HepG2 (cell line): ENCODE results near the gene IGSF8. TPM values are rescaled to one million over a fixed set of nuclear protein-coding genes. Genes with fewer than 3 reads are reported as not detected.

ENCODE experiments used
- ATAC-seq: fragments of 200-7000 bp; cut with Tn5 transposase; 3 replicates; pipeline ENCODE4 v1.9.1; 2020; ENCODE audit warnings: mild to moderate bottlenecking, moderate library complexity
- BruUV-seq: library from RNA; stranded (reverse); fragments of 400-500 nt; replicated peaks from 2 replicates; lab custom pipeline; 2021; lab: Mats Ljungman, UMichigan
- CTCF ChIA-PET: fragments of 300-600 bp; formaldehyde crosslinking; extraction: SDS; loops from one replicate; lab custom pipeline; 2021; ENCODE audit warnings: low total read pairs, inconsistent platforms, low intra/inter-chr PET ratio; lab: Yijun Ruan, JAX
- POLR2A ChIA-PET: fragments of 350-600 bp; sonication (Branson Sonifier 250); formaldehyde crosslinking; loops from one replicate; lab custom pipeline; 2020; ENCODE audit warnings: antibody characterized with exemption, inconsistent platforms; lab: Yijun Ruan, JAX
- DNase-seq: peaks from one replicate; pipeline ENCODE4 v3.0.0-alpha.2; 2015; ENCODE audit warnings: low spot score
- FAIRE-seq: peaks from 3 replicates; lab custom pipeline; 2011; peaks lifted over from hg19 to GRCh38; lab: Jason Lieb, UNC
- H2AFZ ChIP-seq: one replicate; pipeline ENCODE4 v1.6.1; 2011; ENCODE audit warnings: low read length, inconsistent platforms
- H3K27ac ChIP-seq: fragments of 300-600 bp; 3 replicates; pipeline ENCODE4 v1.8.0; 2011; ENCODE audit warnings: mixed run types, mild to moderate bottlenecking, mixed read lengths, low read length, inconsistent platforms; ENCODE audit not compliant: insufficient read depth; ENCODE audit errors: extremely low read length
- H3K27me3 ChIP-seq, 2 experiments: fragments of 200-600 bp in 1 of 2; 2 replicates in 1 of 2; 3 replicates in 1 of 2; pipeline versions ENCODE4 v1.6.0 to v1.8.0; 2011; ENCODE audit warnings: low read length in 2 of 2, mild to moderate bottlenecking in 2 of 2, moderate library complexity in 2 of 2, inconsistent platforms in 1 of 2; ENCODE audit not compliant: insufficient read depth in 2 of 2, control insufficient read depth in 1 of 2
- H3K36me3 ChIP-seq, 2 experiments: fragments of 200-600 bp in 1 of 2; replicated peaks in 1 of 2; 2 replicates in 1 of 2; 3 replicates in 1 of 2; pipeline versions ENCODE4 v1.5.1 to v1.8.0; 2011; ENCODE audit warnings: low read length in 2 of 2, inconsistent platforms in 1 of 2; ENCODE audit not compliant: insufficient read depth in 2 of 2, control insufficient read depth in 1 of 2
- H3K4me1 ChIP-seq: 2 replicates; pipeline ENCODE4 v1.5.1; 2012; ENCODE audit warnings: low read length, inconsistent platforms; ENCODE audit not compliant: insufficient read depth
- H3K4me2 ChIP-seq: 2 replicates; pipeline ENCODE4 v1.6.0; 2011; ENCODE audit warnings: low read depth, low read length, inconsistent platforms
- H3K4me3 ChIP-seq, 3 experiments: fragments of 200-600 bp in 1 of 3; sonication (generic), shearing (Covaris generic) in 1 of 3; replicated peaks in 1 of 3; 2 replicates each; pipeline ENCODE4 v1.5.1; 2011 to 2016; ENCODE audit warnings: low read length in 3 of 3, inconsistent platforms in 2 of 3, low read depth in 2 of 3, mild to moderate bottlenecking in 2 of 3, control low read depth in 1 of 3, mixed read lengths in 1 of 3; ENCODE audit not compliant: insufficient read depth in 1 of 3
- H3K79me2 ChIP-seq: one replicate; pipeline ENCODE4 v1.6.1; 2011; ENCODE audit warnings: low read length, inconsistent platforms; ENCODE audit not compliant: insufficient read depth
- H3K9ac ChIP-seq: 2 replicates; pipeline ENCODE4 v1.6.0; 2011; ENCODE audit warnings: mild to moderate bottlenecking, low read depth, low read length, inconsistent platforms; ENCODE audit not compliant: insufficient read depth
- H3K9me3 ChIP-seq: 2 replicates; pipeline ENCODE4 v1.5.1; 2012; ENCODE audit warnings: mild to moderate bottlenecking, low read length
- H4K20me1 ChIP-seq: 2 replicates; pipeline ENCODE4 v1.6.0; 2011; ENCODE audit warnings: inconsistent platforms, mild to moderate bottlenecking, low read length, moderate library complexity; ENCODE audit not compliant: insufficient read depth
- SP5 ChIP-seq: IDR thresholded peaks from 2 replicates; pipeline ENCODE4 v1.6.1; 2016; ENCODE audit warnings: low read depth, borderline replicate concordance
- ZNF143 ChIP-seq: sonication (generic); formaldehyde crosslinking; IDR thresholded peaks from 2 replicates; pipeline ENCODE4 v1.4.0; 2020; ENCODE audit warnings: missing genetic modification reagents
- ZNF607 ChIP-seq: sonication (generic); formaldehyde crosslinking; IDR thresholded peaks from 2 replicates; pipeline ENCODE4 v1.5.1; 2020; ENCODE audit warnings: missing genetic modification reagents, mild to moderate bottlenecking, borderline replicate concordance
- ZNF790 ChIP-seq: sonication (generic); formaldehyde crosslinking; IDR thresholded peaks from 2 replicates; pipeline ENCODE4 v1.8.0; 2022; ENCODE audit warnings: missing genetic modification reagents, mild to moderate bottlenecking, borderline replicate concordance
- WGBS: methylation state at CpG from one replicate; pipeline ENCODE4 v1.1.6; 2017; ENCODE audit warnings: low lambda C conversion rate; 5-methylcytosine and 5-hydroxymethylcytosine counted together
- in situ Hi-C: cut with HindIII; loops from 2 replicates; pipeline ENCODE4 v1.10.0; 2017; ENCODE audit warnings: low pct_unique_long_range_greater_than_20kb; ENCODE audit not compliant: extremely low pct_ligation_motif_present
- intact Hi-C: fragments of 100-400 bp; cut with micrococcal nuclease; formaldehyde crosslinking; loops from one replicate; pipeline ENCODE4 v1.10.0; 2022; ENCODE audit not compliant: unreplicated experiment
- polyA plus RNA-seq, 8 experiments: library from polyadenylated mRNA; depleted of rRNA in 3 of 8; stranded (reverse) in 7 of 8; unstranded in 1 of 8; fragments of >200 nt; fragmentation: Illumina TruSeq in 4 of 8; extraction: Trizol in 4 of 8; gene quantifications; 2 replicates each; pipeline versions ENCODE4 v1.2.1 to v1.2.3, GENCODE V29; 2011 to 2016; ENCODE audit warnings: low read depth in 4 of 8, missing spikeins in 1 of 8, mixed read lengths in 1 of 8; ENCODE audit not compliant: insufficient read depth in 1 of 8
- total RNA-seq, 5 experiments: library from RNA; depleted of rRNA; stranded (reverse); fragments of >200 nt; fragmentation: Illumina TruSeq; extraction: Trizol; gene quantifications; 2 replicates each; pipeline ENCODE4 v1.2.3, GENCODE V29; 2016; ENCODE audit warnings: low read depth in 1 of 5
- TF ChIP-seq, protein P1 (sequence below): sonication (generic); formaldehyde crosslinking; IDR thresholded peaks from 2 replicates; pipeline ENCODE4 v1.4.0; 2020; ENCODE audit warnings: low read depth, mild to moderate bottlenecking, missing genetic modification reagents
- TF ChIP-seq, protein P2 (sequence below): sonication (generic); formaldehyde crosslinking; IDR thresholded peaks from 2 replicates; pipeline ENCODE4 v1.4.0; 2020; ENCODE audit warnings: missing genetic modification reagents
- TF ChIP-seq, protein P3 (sequence below): IDR thresholded peaks from 2 replicates; pipeline ENCODE4 v1.6.1; 2016

The IGSF8 gene
- total and polyA plus RNA-seq, 2 of the 13 experiments (the other 11 are each of a cell fraction or from before 2014, with no cell fraction given), result 24.0 to 41.0 TPM

DNA sequence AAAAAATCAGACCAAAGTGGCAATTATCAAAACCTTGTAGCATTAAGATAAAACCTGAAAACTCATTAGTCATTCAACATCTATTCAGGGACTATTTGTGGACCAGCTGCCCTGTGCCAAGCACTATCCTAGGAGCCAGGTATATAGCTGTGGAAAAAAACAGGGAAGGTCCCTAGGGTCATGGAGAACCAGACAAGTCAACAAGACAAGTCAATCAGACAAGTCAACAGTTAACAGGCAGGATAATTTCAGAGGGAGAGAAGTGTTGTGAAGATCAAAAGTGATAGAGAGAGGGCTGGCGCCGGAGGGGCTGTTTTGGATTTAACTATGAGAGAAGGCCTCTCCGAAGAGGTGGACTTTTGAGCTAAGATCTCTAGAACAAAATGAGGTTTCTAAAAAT, 49.7 kb upstream of the IGSF8 start (continued):
- TF ChIP-seq, protein P1, sequence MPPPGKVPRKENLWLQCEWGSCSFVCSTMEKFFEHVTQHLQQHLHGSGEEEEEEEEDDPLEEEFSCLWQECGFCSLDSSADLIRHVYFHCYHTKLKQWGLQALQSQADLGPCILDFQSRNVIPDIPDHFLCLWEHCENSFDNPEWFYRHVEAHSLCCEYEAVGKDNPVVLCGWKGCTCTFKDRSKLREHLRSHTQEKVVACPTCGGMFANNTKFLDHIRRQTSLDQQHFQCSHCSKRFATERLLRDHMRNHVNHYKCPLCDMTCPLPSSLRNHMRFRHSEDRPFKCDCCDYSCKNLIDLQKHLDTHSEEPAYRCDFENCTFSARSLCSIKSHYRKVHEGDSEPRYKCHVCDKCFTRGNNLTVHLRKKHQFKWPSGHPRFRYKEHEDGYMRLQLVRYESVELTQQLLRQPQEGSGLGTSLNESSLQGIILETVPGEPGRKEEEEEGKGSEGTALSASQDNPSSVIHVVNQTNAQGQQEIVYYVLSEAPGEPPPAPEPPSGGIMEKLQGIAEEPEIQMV (CRISPR knock-in tag), result no peak
- TF ChIP-seq, protein P2, sequence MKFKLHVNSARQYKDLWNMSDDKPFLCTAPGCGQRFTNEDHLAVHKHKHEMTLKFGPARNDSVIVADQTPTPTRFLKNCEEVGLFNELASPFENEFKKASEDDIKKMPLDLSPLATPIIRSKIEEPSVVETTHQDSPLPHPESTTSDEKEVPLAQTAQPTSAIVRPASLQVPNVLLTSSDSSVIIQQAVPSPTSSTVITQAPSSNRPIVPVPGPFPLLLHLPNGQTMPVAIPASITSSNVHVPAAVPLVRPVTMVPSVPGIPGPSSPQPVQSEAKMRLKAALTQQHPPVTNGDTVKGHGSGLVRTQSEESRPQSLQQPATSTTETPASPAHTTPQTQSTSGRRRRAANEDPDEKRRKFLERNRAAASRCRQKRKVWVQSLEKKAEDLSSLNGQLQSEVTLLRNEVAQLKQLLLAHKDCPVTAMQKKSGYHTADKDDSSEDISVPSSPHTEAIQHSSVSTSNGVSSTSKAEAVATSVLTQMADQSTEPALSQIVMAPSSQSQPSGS, result no peak
- no peak for TF ChIP-seq ZNF143 (CRISPR knock-in tag)

DNA sequence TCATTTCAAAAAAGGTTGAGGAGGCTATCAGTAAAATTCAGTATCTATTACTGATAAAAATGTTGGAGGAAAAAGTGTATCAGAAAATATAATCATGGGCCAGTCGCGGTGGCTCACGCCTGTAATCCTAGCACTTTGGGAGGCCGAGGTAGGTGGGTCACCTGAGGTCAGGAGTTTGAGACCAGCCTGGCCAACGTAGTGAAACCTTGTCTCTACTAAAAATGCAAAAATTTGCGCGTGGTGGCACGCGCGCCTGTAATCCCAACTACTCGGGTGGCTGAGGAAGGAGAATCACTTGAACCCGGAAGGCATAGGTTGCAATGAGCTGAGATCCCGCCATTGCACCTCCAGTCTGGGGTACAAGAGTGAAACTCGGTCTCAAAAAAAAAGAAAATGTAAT, 47.7 kb upstream of the IGSF8 start:
- TF ChIP-seq, protein P3, sequence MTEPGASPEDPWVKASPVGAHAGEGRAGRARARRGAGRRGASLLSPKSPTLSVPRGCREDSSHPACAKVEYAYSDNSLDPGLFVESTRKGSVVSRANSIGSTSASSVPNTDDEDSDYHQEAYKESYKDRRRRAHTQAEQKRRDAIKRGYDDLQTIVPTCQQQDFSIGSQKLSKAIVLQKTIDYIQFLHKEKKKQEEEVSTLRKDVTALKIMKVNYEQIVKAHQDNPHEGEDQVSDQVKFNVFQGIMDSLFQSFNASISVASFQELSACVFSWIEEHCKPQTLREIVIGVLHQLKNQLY (CRISPR knock-in tag), result no peak
- TF ChIP-seq ZNF607 (CRISPR knock-in tag), result no peak
- no peak for TF ChIP-seq ZNF790 (CRISPR knock-in tag)
- no peak for TF ChIP-seq SP5
- H3K27ac ChIP-seq, result no peak overlapping the region
- ChIA-PET POLR2A (no interaction called here), CTCF (no interaction called here)
- H3K4me2 ChIP-seq, result no peak overlapping the region
- H3K4me3 ChIP-seq, result no peak overlapping the region
- FAIRE-seq (no peak), ATAC-seq (no peak), DNase-seq (no peak)
- peaks cover 25% of the 10 kb centered on the region for H3K4me1 ChIP-seq
- 83% methylated on average over 14 of the region's 14 CpGs for WGBS
- intact Hi-C loops, result no loop called here
- no peaks in the 10 kb centered on the region for H3K79me2 ChIP-seq
- in situ Hi-C loops, result no loop called here
- no peaks in the 10 kb centered on the region for H3K36me3 ChIP-seq
- H2AFZ ChIP-seq, result no peak overlapping the region
- no peaks in the 10 kb centered on the region for H4K20me1 ChIP-seq
- no TSS peak for BruUV-seq
- H3K9ac ChIP-seq, result no peak overlapping the region
- peaks cover 0 to 4% of the 10 kb centered on the region in 2 experiments; a peak in 2 of 5 replicates for H3K27me3 ChIP-seq
- H3K9me3 ChIP-seq, result no peaks in the 10 kb centered on the region
